HepG2 (cell line): ENCODE data around the gene KRTAP5-1. TPM values are rescaled to one million over a fixed set of nuclear protein-coding genes. Genes with fewer than 3 reads are reported as not detected.
A peak's percentile ranks its signal among the peaks of the same experiment; 100 is the strongest.

Experiments
- CREB1 ChIP-seq, 2 experiments: fragments of 450-650 bp in 1 of 2; IDR thresholded peaks; 2 replicates each; pipeline ENCODE4 v1.6.1; 2016 to 2017; ENCODE audit warnings: control low read depth in 1 of 2, mild to moderate bottlenecking in 1 of 2, missing compliant biosample characterization in 1 of 2, missing genetic modification characterization in 1 of 2
- FOXP4 ChIP-seq: sonication (generic); formaldehyde crosslinking; IDR thresholded peaks from 2 replicates; pipeline ENCODE4 v1.4.0; 2020; ENCODE audit warnings: missing genetic modification reagents
- GABPB1 ChIP-seq: IDR thresholded peaks from 2 replicates; pipeline ENCODE4 v1.6.1; 2016; ENCODE audit warnings: mild to moderate bottlenecking, missing genetic modification reagents, moderate library complexity, missing compliant biosample characterization
- HMGA1 ChIP-seq: sonication (generic); formaldehyde crosslinking; conservative IDR thresholded peaks from 2 replicates; pipeline ENCODE4 v1.4.0; 2020; ENCODE audit warnings: missing genetic modification reagents
- HOXA3 ChIP-seq: sonication (generic); formaldehyde crosslinking; IDR thresholded peaks from 2 replicates; pipeline ENCODE4 v1.5.0; 2020; ENCODE audit warnings: missing genetic modification reagents
- NFIB ChIP-seq: sonication (generic); formaldehyde crosslinking; IDR thresholded peaks from 2 replicates; pipeline ENCODE4 v1.9.0; 2021; ENCODE audit warnings: missing genetic modification reagents, mild to moderate bottlenecking, borderline replicate concordance
- NFYC ChIP-seq: IDR thresholded peaks from 2 replicates; pipeline ENCODE4 v1.6.1; 2016; ENCODE audit warnings: missing genetic modification reagents, missing compliant biosample characterization
- NONO ChIP-seq, 2 experiments: fragments of 450-650 bp in 1 of 2; sonication (generic) in 1 of 2; formaldehyde crosslinking in 1 of 2; IDR thresholded peaks in 1 of 2; conservative IDR thresholded peaks in 1 of 2; 2 replicates each; pipeline versions ENCODE4 v1.6.1 to v1.8.0; 2017 to 2022; ENCODE audit warnings: mild to moderate bottlenecking in 1 of 2, missing genetic modification reagents in 1 of 2, moderate library complexity in 1 of 2
- POLR2AphosphoS5 ChIP-seq: IDR thresholded peaks from 2 replicates; pipeline ENCODE4 v1.6.1; 2012; ENCODE audit warnings: low read depth, low read length
- RBFOX2 ChIP-seq: fragments of 200-400 bp; formaldehyde crosslinking; IDR thresholded peaks from 2 replicates; pipeline ENCODE4 v1.6.1; 2017; ENCODE audit warnings: low read depth, mild to moderate bottlenecking, low read length
- RNF219 ChIP-seq: sonication (generic); formaldehyde crosslinking; IDR thresholded peaks from 2 replicates; pipeline ENCODE4 v1.5.0; 2020; ENCODE audit warnings: mild to moderate bottlenecking, missing genetic modification reagents
- SAP130 ChIP-seq: IDR thresholded peaks from 2 replicates; pipeline ENCODE4 v1.6.1; 2016; ENCODE audit warnings: low read depth
- SMAD1 ChIP-seq: sonication (generic); formaldehyde crosslinking; IDR thresholded peaks from 2 replicates; pipeline ENCODE4 v1.4.0; 2020; ENCODE audit warnings: missing genetic modification reagents, low read depth, mild to moderate bottlenecking, borderline replicate concordance
- SRSF1 ChIP-seq: fragments of 200-400 bp; formaldehyde crosslinking; optimal IDR thresholded peaks from 2 replicates; pipeline ENCODE3; 2017; ENCODE audit warnings: mild to moderate bottlenecking, low read depth, low read length, moderate library complexity
- ZBTB21 ChIP-seq: sonication (generic); formaldehyde crosslinking; IDR thresholded peaks from 2 replicates; pipeline ENCODE4 v1.4.0; 2020; ENCODE audit warnings: missing genetic modification reagents
- ZNF281 ChIP-seq: sonication (generic); formaldehyde crosslinking; IDR thresholded peaks from 2 replicates; pipeline ENCODE4 v1.4.0; 2020; ENCODE audit warnings: missing genetic modification reagents, borderline replicate concordance
- ZNF317 ChIP-seq: sonication (generic); formaldehyde crosslinking; IDR thresholded peaks from 2 replicates; pipeline ENCODE4 v1.5.0; 2020; ENCODE audit warnings: mild to moderate bottlenecking, missing genetic modification reagents
- ZNF569 ChIP-seq: sonication (generic); formaldehyde crosslinking; IDR thresholded peaks from 2 replicates; pipeline ENCODE4 v1.5.0; 2020; ENCODE audit warnings: mild to moderate bottlenecking, missing genetic modification reagents, moderate library complexity, borderline replicate concordance
- ZNF704 ChIP-seq: sonication (generic); formaldehyde crosslinking; IDR thresholded peaks from 2 replicates; pipeline ENCODE4 v1.8.1; 2023; ENCODE audit warnings: mild to moderate bottlenecking, inconsistent platforms, moderate library complexity, missing genetic modification reagents, borderline replicate concordance
- ZSCAN20 ChIP-seq: sonication (generic); formaldehyde crosslinking; IDR thresholded peaks from 2 replicates; pipeline ENCODE4 v1.4.0; 2020; ENCODE audit warnings: missing genetic modification reagents, mild to moderate bottlenecking, borderline replicate concordance
- polyA plus RNA-seq, 8 experiments: library from polyadenylated mRNA; depleted of rRNA in 3 of 8; stranded (reverse) in 7 of 8; unstranded in 1 of 8; fragments of >200 nt; fragmentation: Illumina TruSeq in 4 of 8; extraction: Trizol in 4 of 8; gene quantifications; 2 replicates each; pipeline versions ENCODE4 v1.2.1 to v1.2.3, GENCODE V29; 2011 to 2016; ENCODE audit warnings: low read depth in 4 of 8, missing spikeins in 1 of 8, mixed read lengths in 1 of 8; ENCODE audit not compliant: insufficient read depth in 1 of 8
- total RNA-seq, 5 experiments: library from RNA; depleted of rRNA; stranded (reverse); fragments of >200 nt; fragmentation: Illumina TruSeq; extraction: Trizol; gene quantifications; 2 replicates each; pipeline ENCODE4 v1.2.3, GENCODE V29; 2016; ENCODE audit warnings: low read depth in 1 of 5

Gene KRTAP5-1
- total and polyA plus RNA-seq, 2 of the 13 experiments (the other 11 are each of a cell fraction or from before 2014, with no cell fraction given) = not detected

GRCh38 chr11:1572197-1573076 is 12.6 kb downstream of the KRTAP5-1 start, which contains the start of gene DUSP8 (continued):
- peak; percentile 96 for TF ChIP-seq CREB1 (IDR thresholded peaks at IDR 0.05)
- TF ChIP-seq CREB1 (CRISPR knock-in tag; IDR thresholded peaks at IDR 0.05) = no peak
- 0 out of 2 replicates have a peak, but pooled peaks have one; percentile 48 for TF ChIP-seq ZSCAN20
- no peak for TF ChIP-seq HMGA1 (CRISPR knock-in tag)
- TF ChIP-seq NFIB (CRISPR knock-in tag) = no peak
- peak; percentile 60 for TF ChIP-seq SAP130 (CRISPR knock-in tag)
- peak; percentile 81 for TF ChIP-seq ZBTB21 (CRISPR knock-in tag)
- peak; percentile 39 for TF ChIP-seq SRSF1
- peak; percentile 66; the same call in 1 of the 2 replicates for TF ChIP-seq GABPB1 (CRISPR knock-in tag)
- TF ChIP-seq ZNF704 (CRISPR knock-in tag) = no peak
- TF ChIP-seq FOXP4 = no peak
- no peak for TF ChIP-seq SMAD1 (CRISPR knock-in tag)
- no peak for TF ChIP-seq ZNF317
- no peak for TF ChIP-seq NONO (IDR thresholded peaks at IDR 0.05)
- 0 out of 2 replicates have a peak, but pooled peaks have one; percentile 50 for TF ChIP-seq NONO (CRISPR knock-in tag; conservative IDR thresholded peaks at IDR 0.05)
- no peak for TF ChIP-seq POLR2AphosphoS5
- TF ChIP-seq HOXA3 = peak; percentile 69
- TF ChIP-seq NFYC (CRISPR knock-in tag) = peak; percentile 72
- TF ChIP-seq ZNF569 (CRISPR knock-in tag) = no peak
- TF ChIP-seq ZNF281 (CRISPR knock-in tag) = 0 out of 2 replicates have a peak, but pooled peaks have one; percentile 13
- no peak for TF ChIP-seq RNF219 (CRISPR knock-in tag)
- peak; percentile 39; the same call in 1 of the 2 replicates for TF ChIP-seq RBFOX2
